HG03060 (cell line): ENCODE data around the gene ZDHHC7.
"Not testable (repeated sequence)": the region's sequence is repeated elsewhere in the genome, so short reads cannot be mapped to it uniquely, and the experiment has no call there.

Experiments
- ATAC-seq: cut with Tn5 transposase; IDR thresholded peaks from one replicate; pipeline ENCODE4 v1.9.1; 2021; ENCODE audit warnings: low read depth, moderate number of reproducible peaks; ENCODE audit not compliant: unreplicated experiment

Gene ZDHHC7

DNA sequence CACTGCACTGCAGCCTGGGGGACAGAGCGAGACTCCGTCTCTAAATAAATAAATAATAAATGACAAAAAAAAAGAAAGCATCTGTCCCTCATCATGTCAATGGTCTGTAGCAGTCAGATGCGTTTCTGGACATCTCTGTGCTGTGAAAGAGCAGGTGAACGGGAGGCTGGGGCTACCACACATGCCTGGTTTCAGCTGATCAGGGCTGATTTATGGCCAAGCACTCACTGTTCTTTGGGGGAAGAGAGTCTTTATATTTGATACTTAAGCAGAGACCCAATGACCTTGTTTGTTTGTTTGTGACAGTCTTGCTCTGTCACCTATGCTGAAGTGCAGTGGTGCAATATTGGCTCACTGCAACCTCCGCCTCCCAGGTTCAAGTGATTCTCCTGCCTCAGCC is 33.7 kb upstream of the ZDHHC7 start:
- no peak for ATAC-seq

DNA sequence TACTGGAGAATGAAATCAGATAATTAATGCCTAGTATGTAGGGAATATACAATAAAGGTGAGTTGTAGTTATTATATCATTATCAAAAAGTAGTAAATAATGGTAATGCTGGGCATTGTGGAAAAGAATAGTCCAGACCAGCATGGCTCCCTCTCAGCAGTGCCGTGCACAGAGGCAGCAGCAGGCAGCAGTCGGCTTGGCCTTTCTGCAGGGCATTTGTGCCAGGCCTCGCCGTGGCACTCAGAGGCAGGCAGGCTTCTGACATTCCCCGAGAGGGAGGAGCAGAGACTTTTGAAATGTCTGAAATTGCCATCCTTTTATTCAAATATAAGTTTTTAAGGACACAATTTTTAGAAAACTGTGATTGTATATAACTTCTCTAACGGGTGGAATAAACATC is 31.3 kb upstream of the ZDHHC7 start:
- ATAC-seq, result no peak

- ATAC-seq, result no peak
Observed at GRCh38 chr16:85042167-85042526, 30.8 kb upstream of the ZDHHC7 start.

DNA sequence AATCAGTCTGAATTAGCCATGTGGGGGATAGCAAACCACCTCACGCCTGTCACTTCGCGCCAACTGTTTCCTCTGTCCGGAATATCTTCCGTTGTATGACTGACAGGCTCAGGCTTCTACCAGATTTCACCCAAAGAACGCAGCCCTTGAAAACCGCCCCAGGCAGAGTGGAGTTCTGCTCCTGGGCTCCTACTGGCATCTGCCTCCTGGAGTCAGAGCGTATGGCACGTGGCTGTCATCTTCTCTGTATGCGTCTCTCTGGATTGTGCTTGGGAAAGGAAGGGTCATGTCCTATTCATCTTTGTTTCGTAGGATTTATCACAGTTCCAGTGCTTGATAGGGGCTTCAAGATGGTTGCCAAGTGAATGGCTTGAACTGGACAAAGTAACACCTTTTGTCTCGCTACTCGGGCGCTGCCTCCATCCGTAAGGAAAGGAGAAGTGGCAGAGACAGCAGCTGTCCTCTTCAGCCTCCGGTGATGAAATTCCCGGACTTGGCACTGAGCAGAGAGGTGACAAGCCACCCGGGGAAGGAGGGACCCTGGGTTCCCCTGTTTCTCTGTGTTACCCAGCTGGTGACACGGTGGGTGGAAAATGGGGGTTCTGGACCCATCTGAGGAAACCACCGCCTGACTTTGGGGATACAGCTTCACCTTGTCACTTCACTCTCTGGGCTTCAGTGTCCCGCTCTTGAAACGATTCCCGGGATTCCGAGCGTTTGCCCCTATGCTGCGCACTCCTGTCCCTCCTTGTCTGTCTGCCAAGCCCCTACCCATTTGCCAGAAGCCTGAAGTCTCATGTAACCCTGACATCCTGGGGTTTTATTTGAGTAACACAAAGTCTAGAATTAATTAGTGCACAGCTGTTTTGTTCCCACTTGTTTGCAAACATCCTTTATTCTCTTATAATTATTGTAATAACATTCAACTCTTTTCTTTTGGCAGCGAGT is 30.2 kb upstream of the ZDHHC7 start:
- ATAC-seq, result no peak

DNA sequence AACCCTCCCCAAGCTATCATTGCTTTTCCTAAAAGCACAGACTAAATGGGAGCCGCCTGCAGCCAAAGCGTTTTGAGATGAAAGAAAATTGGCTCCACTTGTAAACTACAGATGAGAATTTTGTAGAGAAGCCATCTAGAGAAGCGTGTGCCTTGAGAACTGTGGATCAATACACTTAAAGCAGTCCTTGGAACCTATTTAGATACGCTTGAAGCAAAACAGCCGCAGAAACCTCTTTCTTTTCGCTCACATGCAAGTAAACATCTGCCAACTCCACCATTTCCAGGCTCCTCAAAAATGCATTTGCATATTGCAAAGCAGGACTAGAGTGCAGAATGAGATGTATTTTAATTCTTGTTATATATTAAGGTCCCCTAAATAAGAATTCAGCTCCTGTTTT is 29.4 kb upstream of the ZDHHC7 start:
- ATAC-seq, result no peak

DNA sequence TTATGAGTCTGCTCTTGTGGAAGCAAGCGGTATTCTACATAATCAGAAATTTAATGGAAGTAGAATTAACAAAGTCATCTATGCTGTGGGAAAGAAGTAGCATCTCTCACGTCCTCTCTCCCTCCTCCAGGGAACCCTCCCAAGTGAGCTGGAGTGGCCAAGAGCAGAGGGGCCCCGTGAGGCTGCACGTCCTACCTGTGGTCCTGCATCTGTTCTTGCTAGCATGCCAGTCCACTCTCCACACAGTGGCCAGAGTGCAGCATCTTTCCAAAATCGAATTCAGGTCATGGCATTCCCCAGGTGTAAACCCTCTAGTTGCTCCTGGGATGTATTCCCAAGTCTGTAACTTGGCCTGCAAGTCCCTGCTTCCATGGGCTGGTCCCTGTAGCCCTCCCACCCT is 26.4 kb upstream of the ZDHHC7 start:
- no peak for ATAC-seq

DNA sequence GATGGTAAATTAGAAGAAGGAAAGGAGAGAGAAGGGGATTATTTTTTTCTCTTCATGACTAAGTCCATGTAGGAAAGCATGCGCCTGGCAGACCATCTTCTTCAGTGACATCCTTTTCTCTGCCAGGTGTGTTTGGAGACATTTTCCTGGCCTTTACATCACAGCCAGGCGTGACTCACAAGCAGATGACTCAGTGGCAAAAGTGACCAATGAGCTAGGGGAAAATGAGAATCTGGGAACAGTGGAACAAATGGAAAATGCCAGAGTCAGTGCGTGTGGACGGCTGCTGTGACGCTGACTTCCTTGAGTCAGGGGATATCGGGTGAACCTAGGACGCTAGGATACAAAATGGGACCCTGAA is 25.7 kb upstream of the ZDHHC7 start:
- ATAC-seq, result no peak

DNA sequence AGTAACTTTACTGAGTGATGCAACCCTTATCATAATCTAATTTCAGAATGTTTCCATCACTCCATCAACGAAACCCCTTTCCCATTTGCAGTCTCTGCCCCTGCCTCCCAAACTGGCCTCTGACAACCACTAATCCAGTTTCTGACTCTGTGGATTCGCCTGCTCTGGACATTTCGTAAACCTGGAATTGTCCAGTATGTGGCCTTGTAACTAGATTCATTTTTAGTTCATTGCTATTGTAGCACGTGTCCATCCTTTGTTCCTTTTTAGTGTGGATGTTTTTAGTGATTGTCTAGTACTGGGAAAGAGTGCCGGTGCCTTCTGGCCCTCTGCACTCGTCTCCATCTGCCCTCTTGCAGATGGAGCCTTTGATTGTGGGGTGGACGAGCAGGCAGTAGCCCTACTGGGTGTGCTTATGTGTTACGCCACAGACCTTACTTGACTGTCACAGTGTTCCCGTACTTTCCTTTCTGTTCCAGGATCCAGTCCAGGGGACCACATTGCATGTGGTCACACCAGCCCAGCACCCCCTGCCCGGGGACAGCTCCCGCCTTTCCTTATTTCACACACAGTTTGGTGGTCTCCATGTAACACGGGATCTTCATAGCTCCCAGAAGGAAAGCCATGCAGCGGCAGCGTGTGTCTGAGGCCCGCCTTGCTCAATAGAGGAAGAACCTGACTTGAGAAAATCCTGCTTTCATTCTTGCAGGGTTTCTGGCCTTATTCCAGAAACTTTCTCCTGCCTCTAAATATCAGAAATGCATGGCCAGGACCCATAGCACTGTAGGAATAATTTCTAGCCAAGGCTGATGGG is 25.1 kb upstream of the ZDHHC7 start:
- no peak for ATAC-seq

- ATAC-seq, result no peak
Observed at GRCh38 chr16:85034591-85035433, 23.5 kb upstream of the ZDHHC7 start.

- no peak for ATAC-seq
Observed at GRCh38 chr16:85033171-85033570, 21.8 kb upstream of the ZDHHC7 start.

GRCh38 chr16:85032187-85032586 is 20.9 kb upstream of the ZDHHC7 start:
- not testable (repeated sequence) for ATAC-seq

GRCh38 chr16:85031451-85031850 is 20.1 kb upstream of the ZDHHC7 start:
- ATAC-seq, result no peak

DNA sequence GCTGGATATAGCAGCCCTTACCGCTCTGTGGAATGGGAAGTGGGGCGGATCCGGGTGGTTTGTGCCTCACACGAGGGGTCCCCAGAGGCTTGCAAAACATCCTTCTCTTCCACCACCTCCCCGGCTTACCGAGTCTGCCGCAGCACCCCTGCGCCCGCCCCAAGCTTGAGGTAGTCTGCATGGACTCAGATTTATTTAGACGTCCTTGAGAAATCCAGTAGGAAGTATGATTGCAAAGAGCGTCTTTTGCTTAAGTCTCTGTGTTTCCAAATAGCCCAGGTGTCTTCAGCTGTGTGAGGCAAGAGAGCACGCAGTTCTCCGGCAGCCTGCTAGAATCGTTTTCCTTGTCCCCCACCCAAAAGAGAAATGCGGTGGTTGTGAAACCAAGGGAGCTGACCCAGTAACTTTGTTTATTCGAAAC is 18.7 kb upstream of the ZDHHC7 start:
- no peak for ATAC-seq

- no peak for ATAC-seq
Observed at GRCh38 chr16:85029408-85029784, 18.1 kb upstream of the ZDHHC7 start.

DNA sequence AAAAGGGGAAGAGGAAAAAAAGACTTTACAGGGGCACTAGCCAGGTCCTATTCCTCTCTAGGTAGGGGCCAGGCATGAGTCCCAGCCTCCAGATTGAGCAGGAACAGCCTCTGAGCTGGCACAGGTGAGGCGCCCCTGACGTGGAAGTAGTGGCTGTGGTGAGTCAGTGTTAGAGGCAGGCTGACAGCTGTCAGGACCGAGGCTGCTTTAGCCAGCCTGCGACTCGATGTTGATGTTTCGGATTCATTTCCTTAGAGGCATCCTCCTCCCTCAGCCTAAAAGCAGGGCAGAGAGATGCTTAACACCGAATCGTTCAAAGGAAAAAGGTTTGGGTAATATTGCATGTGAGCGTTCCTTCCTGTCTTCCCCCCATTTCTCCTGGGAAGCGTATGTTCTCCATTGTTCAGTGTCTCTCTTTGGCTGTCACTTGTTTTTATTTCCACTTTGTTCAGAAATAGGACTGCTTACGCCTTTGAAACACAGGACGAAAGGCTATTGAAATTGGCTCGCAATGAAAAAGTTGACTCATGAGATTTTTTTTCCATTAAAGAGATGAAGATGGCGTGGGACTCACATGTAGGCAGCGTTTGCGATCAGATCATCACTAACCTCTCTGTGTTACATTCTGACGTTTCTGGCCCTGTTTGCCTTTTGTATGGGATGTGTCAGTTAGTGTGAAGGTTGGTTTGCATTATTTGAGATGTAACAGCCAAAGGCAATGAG is 17.5 kb upstream of the ZDHHC7 start:
- ATAC-seq, result no peak

DNA sequence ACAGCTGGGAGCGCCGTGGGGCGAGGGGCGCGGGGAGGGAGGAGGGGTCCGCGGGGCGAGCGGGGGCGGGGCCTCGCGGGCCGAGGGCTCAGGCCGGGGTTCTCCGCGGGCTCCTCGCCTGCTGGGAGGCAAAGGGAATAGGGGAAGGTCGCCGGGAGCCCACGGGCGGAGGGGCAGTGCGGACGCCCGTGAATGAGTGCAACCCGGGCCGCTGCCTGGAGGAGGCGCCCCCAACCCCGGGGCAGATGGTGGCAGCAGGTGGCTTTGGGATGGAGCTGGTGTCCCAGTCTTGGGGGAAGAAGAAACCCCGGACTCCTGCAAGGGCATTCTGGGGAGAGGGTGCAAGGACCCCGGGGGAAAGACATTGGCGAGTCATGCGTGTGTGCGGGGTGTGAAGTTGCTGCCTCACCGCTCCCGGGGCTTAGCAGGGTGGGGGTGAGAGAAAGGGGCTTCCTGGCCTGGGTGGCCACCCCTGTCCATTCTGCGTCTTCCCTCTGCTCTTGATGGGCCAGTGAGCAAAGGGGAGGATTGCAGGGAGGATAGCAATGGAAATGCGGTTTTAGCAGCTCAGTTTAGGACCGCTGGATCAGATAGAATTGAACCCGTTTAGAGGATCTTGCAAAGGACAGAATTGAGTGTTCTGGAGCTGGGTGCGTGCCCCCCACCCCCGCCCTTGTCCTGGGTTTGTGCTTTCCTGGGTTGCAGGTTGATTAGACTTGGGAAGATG is 16.8 kb upstream of the ZDHHC7 start:
- ATAC-seq, result no peak

DNA sequence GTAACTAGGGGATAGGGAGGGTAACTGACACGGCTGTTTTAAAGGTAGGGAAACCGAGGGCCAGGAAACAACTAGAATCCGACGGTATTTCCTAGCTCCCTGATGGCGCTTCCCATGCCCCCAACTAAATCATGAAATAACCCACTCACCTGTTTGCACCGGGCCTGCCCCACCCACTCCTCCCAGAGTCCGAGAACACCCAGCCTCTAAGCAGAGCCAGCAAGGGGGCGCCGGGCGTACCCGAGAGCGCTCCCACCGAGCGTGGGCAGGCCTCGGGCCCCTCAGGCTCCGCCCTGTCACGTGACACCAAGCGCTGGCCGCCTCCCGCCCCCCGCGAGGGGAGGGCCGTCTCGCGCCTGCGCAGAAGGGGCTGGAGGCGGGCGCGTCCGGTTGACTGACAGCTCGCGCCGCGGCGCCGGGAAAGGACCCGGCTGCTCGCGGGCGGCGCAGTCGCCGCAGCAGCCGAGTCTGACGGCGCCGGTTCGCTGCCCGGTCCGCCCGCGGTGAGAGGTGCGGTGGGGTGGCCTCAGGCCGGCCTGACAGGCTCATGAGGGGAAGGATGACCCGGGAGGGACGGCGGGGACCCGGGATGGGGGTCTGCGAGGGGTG is 16.1 kb upstream of the ZDHHC7 start, which contains the start of gene KIAA0513:
Gene KIAA0513, plus strand, starts transcription at position 447 of the 609 bp plus-strand sequence. CDS start 39,277 bp downstream, outside the sequence.
- ATAC-seq, result no peak

- ATAC-seq, result no peak
Observed at GRCh38 chr16:85026703-85027102, 15.4 kb upstream of the ZDHHC7 start.
